Large intestine (tissue), 3 donors: ENCODE results near the gene MALAT1. TPM values are rescaled to one million over a fixed set of nuclear protein-coding genes. Genes with fewer than 3 reads are reported as not detected.

ENCODE experiments used
- DNase-seq, 2 donors: peaks; one replicate each; pipeline versions ENCODE4 v3.0.0 to v3.0.0-alpha.2; 2013
- H3K27ac ChIP-seq: one replicate; pipeline ENCODE4 v1.5.1; 2013; ENCODE audit warnings: low read length
- H3K27me3 ChIP-seq: 2 replicates; pipeline ENCODE4 v1.6.1; 2013; ENCODE audit warnings: low read length; ENCODE audit not compliant: control insufficient read depth, insufficient read depth
- H3K36me3 ChIP-seq: 2 replicates; pipeline ENCODE4 v1.6.1; 2013; ENCODE audit warnings: low read length; ENCODE audit not compliant: control insufficient read depth, insufficient read depth
- H3K4me1 ChIP-seq: one replicate; pipeline ENCODE4 v1.6.1; 2013; ENCODE audit warnings: low read length; ENCODE audit not compliant: control insufficient read depth, insufficient read depth
- H3K4me3 ChIP-seq: one replicate; pipeline ENCODE4 v1.5.1; 2013; ENCODE audit warnings: low read length
- H3K9me3 ChIP-seq: one replicate; pipeline ENCODE4 v1.6.1; 2013; ENCODE audit warnings: mild to moderate bottlenecking, low read depth, low read length, moderate library complexity; ENCODE audit not compliant: control insufficient read depth
- WGBS: methylation state at CpG from one replicate; pipeline ENCODE4 v1.1.5; 2013; ENCODE audit warnings: low lambda C conversion rate; ENCODE audit not compliant: insufficient coverage; 5-methylcytosine and 5-hydroxymethylcytosine counted together
- polyA plus RNA-seq: library from polyadenylated mRNA; unstranded; fragments of 120-200 nt; gene quantifications from one replicate; pipeline ENCODE4 v1.2.1, GENCODE V29; 2013

Gene MALAT1
- polyA plus RNA-seq, 1 donor, result 368 TPM

DNA sequence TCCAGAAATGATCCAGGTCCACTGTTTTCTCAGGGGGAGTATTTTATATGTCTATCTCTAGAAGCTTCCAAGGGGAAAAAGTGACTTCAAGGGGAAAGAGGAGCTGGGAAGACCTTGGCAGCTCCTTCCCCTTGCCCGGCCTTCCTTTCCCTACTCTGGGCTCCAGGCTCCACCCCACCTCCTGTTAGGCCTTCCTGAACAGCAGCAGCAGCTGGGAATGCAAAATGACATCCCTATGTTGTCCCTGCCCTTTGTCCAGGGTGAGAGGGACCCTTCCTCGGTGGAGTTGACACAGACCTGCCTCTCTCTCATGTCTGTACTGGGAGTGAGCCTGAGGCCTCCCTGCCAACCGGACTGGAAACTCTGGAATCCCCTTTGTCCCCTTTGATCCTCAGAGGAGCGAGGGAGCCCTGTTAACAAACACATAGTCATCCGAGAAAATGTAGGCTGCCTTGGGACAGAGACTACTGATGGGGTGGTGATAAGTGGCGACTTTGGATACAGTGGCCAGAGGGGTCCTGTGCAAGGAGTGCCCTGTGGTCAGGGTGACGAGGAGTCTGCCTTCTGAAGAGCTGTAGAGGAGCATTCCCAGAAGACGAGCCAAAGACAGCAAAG is 9.0 kb upstream of the MALAT1 start:
- Histone ChIP-seq H3K9me3 (no peaks in the 10 kb centered on the region), H3K36me3 (no peaks in the 10 kb centered on the region), H3K27ac (peak overlapping the region; percentile 60), H3K27me3 (no peaks in the 10 kb centered on the region), H3K4me3 (no peak overlapping the region), H3K4me1 (peaks cover 64% of the 10 kb centered on the region)
- peak in 1 of 2 donors; percentile 55 for DNase-seq
- WGBS, result no CpG with 5 or more reads among the region's 8 CpGs

DNA sequence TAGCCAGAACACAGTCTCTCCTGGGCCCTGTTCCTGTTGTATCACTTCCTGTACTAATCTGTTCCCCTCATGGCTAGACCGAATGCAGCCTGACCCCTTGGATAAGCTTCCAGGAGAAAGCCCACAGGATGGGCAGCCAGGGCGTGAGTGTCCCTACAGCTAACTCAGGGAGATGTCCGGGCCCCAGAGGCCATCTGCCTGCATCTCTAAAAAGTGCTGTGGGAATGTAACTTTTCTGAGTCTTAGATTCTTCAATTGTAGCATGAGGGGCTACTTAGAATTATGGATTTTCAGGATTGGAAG is 7.7 kb upstream of the MALAT1 start:
- DNase-seq, result no peak
- Histone ChIP-seq H3K27me3 (no peaks in the 10 kb centered on the region), H3K4me3 (no peak overlapping the region), H3K4me1 (peaks cover 66% of the 10 kb centered on the region), H3K9me3 (no peaks in the 10 kb centered on the region), H3K27ac (peak overlapping the region; percentile 81), H3K36me3 (no peaks in the 10 kb centered on the region)
- no CpG with 5 or more reads among the region's 3 CpGs for WGBS

DNA sequence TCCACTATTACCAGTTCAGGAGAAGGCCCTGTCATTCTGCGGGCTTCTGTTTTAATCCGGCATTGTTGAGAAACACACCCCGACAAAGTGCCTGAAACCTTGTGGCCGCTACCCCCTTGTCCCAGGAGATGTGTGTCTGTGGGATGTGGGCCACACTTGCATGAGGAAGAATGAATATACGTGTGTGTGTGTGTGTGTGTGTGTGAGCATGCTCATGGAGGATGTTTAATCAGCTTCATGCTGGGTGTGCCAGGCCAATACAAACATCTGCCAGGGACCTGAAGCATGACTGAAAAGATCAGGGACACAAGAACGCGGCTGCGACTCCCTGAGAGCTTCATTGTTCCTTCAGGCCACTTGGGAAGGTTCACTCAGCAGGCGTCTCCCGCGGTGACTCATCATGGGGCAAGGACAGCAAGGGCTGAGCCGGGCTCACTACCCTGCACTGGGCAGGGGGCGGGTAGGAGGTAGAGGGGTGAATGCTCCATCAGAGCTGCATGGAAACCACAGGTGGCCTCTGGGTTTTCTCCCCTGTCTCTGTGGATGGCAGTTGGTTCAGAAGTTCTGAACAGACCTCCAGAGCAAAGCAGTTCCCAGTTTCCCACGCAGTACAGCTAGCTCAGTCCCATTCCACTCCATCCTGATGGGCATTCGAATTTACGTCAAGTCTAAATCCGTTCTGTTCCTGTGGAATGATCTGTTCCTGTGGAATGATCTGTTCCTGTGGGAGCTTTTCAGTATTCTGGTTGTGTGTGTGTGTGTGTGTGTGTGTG is 7.0 kb upstream of the MALAT1 start:
- Histone ChIP-seq H3K27ac (peak overlapping the region; percentile 81), H3K36me3 (no peaks in the 10 kb centered on the region), H3K4me3 (no peak overlapping the region), H3K4me1 (peaks cover 71% of the 10 kb centered on the region), H3K27me3 (no peaks in the 10 kb centered on the region), H3K9me3 (no peaks in the 10 kb centered on the region)
- WGBS, result no CpG with 5 or more reads among the region's 17 CpGs
- peak; percentile 80 to 87 for DNase-seq

DNA sequence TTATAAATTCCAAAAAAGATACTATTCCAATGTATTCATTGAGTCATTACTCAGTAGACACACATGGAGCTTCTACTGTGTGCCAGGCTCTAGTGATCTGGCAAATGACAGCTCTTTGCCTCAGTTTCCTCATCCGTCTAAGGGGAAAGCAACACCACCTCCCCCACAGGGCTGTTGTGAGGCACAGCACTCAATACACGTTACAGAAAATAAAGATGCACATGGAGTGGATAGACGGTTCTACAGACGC is 6.5 kb upstream of the MALAT1 start:
- Histone ChIP-seq H3K4me1 (peaks cover 71% of the 10 kb centered on the region), H3K36me3 (no peaks in the 10 kb centered on the region), H3K4me3 (no peak overlapping the region), H3K9me3 (no peaks in the 10 kb centered on the region), H3K27ac (peak overlapping the region; percentile 81), H3K27me3 (no peaks in the 10 kb centered on the region)
- no CpG with 5 or more reads among the region's 4 CpGs for WGBS
- no peak for DNase-seq

DNA sequence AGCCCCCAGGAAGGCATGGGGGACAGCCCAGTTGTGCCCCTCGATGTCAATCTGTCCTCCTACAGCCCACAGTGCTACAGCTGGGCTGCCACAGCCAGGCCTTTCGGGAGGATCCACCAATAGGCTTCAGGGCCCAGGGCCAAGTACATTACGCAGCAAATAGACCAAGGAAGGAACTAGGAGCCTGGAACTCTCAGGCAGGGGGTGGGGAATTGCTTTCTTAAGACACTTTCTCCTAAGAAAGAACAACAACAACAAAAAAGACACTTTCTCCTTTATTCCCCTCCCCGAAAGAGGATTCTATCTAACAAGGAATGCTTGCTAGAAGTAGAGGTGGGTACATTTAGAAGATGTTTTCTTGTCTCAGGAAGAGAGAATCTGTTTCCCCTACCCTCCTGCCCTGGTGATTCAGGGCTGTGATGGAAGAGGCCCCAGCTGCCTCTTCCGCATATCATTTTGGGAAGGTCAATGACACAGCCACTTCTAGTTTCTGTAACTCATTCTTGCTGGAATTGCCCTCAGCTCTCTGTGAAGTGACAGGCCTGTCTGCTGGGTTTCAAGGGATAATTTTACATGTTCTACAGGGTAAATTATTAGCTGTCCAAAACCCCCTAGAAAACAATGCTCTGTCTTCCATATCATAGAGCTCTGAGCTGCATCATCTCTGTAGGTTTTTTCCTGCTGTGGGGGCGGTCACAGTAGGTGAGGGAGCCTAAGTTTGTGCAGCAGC is 6.0 kb upstream of the MALAT1 start:
- Histone ChIP-seq H3K4me3 (no peak overlapping the region), H3K27me3 (no peaks in the 10 kb centered on the region), H3K36me3 (no peaks in the 10 kb centered on the region), H3K4me1 (peaks cover 70% of the 10 kb centered on the region), H3K27ac (peak overlapping the region; percentile 81), H3K9me3 (no peaks in the 10 kb centered on the region)
- WGBS, result no CpG with 5 or more reads among the region's 6 CpGs
- peak in 1 of 2 donors; percentile 56 for DNase-seq

DNA sequence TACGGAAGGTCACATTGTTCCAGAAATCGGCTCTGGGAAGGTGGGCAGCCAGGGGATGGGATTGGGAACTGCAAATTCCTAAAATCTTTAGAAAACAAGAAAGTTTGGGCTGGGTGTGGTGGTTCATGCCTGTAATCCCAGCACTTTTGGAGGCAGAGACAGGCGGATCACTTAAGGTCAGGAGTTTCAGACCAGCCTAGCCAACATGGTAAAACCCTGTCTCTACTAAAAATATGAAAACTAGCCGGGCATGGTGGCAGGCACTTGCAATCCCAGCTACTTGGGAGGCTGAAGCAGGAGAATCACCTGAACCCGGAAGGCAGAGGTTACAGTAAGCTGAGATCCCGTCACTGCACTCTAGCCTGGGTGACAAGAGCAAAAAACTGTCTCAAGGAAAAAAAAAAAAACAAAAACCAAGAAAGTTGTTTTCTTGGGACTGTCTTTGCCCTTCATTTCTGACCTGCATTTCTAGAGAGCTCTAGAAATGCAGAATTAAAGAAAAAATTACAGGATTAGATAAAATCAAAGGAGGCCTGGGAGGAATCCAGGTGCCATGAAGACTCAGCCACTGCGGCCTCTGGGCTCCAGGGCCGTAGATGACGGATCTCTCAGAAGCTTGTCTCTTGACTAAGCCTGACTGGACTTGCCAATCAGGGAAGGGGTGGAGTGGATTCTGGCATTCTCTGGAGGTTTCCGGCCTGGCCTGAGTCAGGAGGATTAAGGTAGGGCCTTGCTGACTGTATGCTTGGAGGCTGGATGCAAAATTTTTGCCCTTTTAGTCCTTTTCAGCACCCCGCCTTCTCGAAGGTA is 5.3 kb upstream of the MALAT1 start:
- no peaks in the 10 kb centered on the region for H3K27me3 ChIP-seq
- no peaks in the 10 kb centered on the region for H3K9me3 ChIP-seq
- no peaks in the 10 kb centered on the region for H3K36me3 ChIP-seq
- H3K27ac ChIP-seq, result peak overlapping the region; percentile 81
- no peak for DNase-seq
- 93% methylated on average over 2 of the region's 12 CpGs for WGBS
- peaks cover 65% of the 10 kb centered on the region for H3K4me1 ChIP-seq
- H3K4me3 ChIP-seq, result no peak overlapping the region

DNA sequence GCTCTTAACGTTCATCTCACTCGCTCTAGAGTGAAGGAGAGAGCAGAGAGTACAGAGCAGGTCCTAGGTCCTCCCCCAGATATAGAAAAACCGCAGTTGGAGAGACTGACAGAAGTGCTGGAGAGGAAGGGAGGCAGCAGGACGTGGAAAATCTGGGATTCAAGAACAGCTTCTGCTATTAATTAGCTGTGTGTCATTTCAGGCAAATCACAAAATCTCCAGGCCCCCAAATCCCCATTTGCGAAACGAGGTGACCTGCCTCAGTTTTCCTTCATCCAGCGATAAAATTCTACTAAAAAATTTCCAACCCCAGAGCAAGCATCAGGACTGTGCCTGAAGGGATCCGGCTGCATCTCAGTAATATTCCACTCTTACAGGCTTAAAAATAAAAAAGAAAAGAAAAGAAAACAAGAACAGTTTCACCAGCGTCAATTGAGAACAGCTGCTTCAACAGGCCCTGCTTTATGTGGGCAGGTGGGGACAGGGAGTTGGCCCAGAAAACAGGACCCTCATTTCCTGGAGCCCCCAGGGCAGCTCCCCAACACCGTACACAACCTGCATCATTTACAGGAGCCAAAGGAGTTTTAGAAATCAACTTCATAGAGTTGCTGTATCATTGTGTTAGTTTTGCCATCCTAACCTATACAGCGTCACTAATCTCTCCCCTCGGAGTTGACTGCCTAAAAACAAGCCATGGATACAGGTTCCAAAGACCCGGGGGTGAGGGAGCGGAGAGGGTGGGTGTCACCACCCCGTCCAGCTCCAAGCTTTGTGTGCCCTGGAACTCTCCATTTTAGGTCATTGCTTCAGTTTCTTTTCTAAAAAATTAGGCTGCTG is 2.3 kb upstream of the MALAT1 start:
- H3K9me3 ChIP-seq, result no peaks in the 10 kb centered on the region
- 83% methylated on average over 3 of the region's 15 CpGs for WGBS
- DNase-seq, result peak in 1 of 2 donors; percentile 53
- peaks cover 3% of the 10 kb centered on the region for H3K36me3 ChIP-seq
- peaks cover 36% of the 10 kb centered on the region for H3K4me1 ChIP-seq
- H3K27ac ChIP-seq, result peak overlapping the region; percentile 97
- peak overlapping the region; percentile 32 for H3K4me3 ChIP-seq
- H3K27me3 ChIP-seq, result no peaks in the 10 kb centered on the region

DNA sequence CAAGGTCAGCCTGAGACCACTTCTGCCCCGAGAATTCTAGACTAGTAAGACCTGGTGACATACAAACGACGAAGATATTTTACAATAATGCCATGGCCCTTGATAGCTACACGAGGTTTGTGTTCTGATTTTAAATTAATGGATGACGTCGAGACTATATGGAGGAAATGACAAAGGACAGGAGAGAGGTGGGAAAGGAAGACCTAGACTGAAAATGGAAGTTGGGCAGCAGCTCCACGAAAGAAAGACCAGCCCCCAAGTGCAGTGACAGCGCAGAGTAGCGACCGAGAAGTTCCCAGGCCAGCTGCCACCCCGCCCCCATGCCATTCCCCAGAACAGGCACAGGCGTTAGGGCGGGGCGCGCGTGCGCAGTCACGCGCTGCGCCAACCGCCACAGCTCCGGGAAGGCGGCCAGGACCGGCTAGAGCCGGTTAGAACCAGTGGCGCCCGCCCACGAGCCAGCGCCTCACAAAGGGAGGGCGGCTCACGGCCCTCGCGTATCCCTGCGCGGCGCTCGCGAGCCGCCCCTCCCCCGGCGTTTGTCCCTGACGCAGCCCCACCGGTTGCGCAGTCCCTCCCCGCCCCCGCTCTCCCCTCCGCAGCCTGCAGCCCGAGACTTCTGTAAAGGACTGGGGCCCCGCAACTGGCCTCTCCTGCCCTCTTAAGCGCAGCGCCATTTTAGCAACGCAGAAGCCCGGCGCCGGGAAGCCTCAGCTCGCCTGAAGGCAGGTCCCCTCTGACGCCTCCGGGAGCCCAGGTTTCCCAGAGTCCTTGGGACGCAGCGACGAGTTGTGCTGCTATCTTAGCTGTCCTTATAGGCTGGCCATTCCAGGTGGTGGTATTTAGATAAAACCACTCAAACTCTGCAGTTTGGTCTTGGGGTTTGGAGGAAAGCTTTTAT is 1.5 kb upstream of the MALAT1 start:
- DNase-seq, result peak; percentile 99 to 100
- WGBS, result no CpG with 5 or more reads among the region's 61 CpGs
- Histone ChIP-seq H3K4me3 (peak overlapping the region; percentile 85), H3K36me3 (peaks cover 8% of the 10 kb centered on the region), H3K27ac (peak overlapping the region; percentile 98), H3K4me1 (peaks cover 27% of the 10 kb centered on the region), H3K9me3 (no peaks in the 10 kb centered on the region), H3K27me3 (no peaks in the 10 kb centered on the region)

DNA sequence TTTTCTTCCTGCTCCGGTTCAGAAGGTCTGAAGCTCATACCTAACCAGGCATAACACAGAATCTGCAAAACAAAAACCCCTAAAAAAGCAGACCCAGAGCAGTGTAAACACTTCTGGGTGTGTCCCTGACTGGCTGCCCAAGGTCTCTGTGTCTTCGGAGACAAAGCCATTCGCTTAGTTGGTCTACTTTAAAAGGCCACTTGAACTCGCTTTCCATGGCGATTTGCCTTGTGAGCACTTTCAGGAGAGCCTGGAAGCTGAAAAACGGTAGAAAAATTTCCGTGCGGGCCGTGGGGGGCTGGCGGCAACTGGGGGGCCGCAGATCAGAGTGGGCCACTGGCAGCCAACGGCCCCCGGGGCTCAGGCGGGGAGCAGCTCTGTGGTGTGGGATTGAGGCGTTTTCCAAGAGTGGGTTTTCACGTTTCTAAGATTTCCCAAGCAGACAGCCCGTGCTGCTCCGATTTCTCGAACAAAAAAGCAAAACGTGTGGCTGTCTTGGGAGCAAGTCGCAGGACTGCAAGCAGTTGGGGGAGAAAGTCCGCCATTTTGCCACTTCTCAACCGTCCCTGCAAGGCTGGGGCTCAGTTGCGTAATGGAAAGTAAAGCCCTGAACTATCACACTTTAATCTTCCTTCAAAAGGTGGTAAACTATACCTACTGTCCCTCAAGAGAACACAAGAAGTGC is 661 bp upstream of the MALAT1 start:
- peaks cover 12% of the 10 kb centered on the region for H3K36me3 ChIP-seq
- H3K4me1 ChIP-seq, result peaks cover 20% of the 10 kb centered on the region
- H3K27ac ChIP-seq, result peak overlapping the region; percentile 98
- no CpG with 5 or more reads among the region's 24 CpGs for WGBS
- peaks cover 5% of the 10 kb centered on the region for H3K9me3 ChIP-seq
- DNase-seq, result peak in 1 of 2 donors; percentile 79
- peak overlapping the region; percentile 85 for H3K4me3 ChIP-seq
- no peaks in the 10 kb centered on the region for H3K27me3 ChIP-seq
